Mesenchymal stem cell (in vitro differentiated cells and primary cell): ENCODE data around the gene XAGE3.
"Not testable (repeated sequence)": the region's sequence is repeated elsewhere in the genome, so short reads cannot be mapped to it uniquely, and the experiment has no call there.

ENCODE experiments used
- DNase-seq: peaks from one replicate; pipeline ENCODE4 v3.0.0-alpha.2; 2013
- H2AFZ ChIP-seq: one replicate; pipeline ENCODE4 v1.6.1; 2013; ENCODE audit warnings: low read depth, mild to moderate bottlenecking, control low read depth, inconsistent platforms, low read length, moderate library complexity
- H2AK5ac ChIP-seq: 2 replicates; pipeline ENCODE4 v1.6.1; 2013; ENCODE audit warnings: low read length, moderate library complexity, mild to moderate bottlenecking, inconsistent platforms; ENCODE audit not compliant: severe bottlenecking
- H2BK120ac ChIP-seq: one replicate; pipeline ENCODE4 v1.6.1; 2013; ENCODE audit warnings: low read depth, mild to moderate bottlenecking, inconsistent platforms, low read length, moderate library complexity
- H2BK12ac ChIP-seq, 2 experiments: one replicate each; pipeline ENCODE4 v1.6.1; 2013; ENCODE audit warnings: inconsistent platforms in 2 of 2, low read length in 2 of 2, mild to moderate bottlenecking in 2 of 2, moderate library complexity in 2 of 2, control low read depth in 1 of 2
- H2BK15ac ChIP-seq: one replicate; pipeline ENCODE4 v1.6.1; 2013; ENCODE audit warnings: mild to moderate bottlenecking, low read depth, inconsistent platforms; ENCODE audit not compliant: poor library complexity, severe bottlenecking
- H2BK5ac ChIP-seq: 2 replicates; pipeline ENCODE4 v1.6.1; 2013; ENCODE audit warnings: low read depth, mild to moderate bottlenecking, low read length, control low read depth, inconsistent platforms; ENCODE audit not compliant: poor library complexity, severe bottlenecking
- H3K14ac ChIP-seq, 2 experiments: one replicate each; pipeline ENCODE4 v1.6.1; 2013; ENCODE audit warnings: inconsistent platforms in 2 of 2, low read length in 2 of 2, control low read depth in 1 of 2, mild to moderate bottlenecking in 1 of 2, moderate library complexity in 1 of 2
- H3K18ac ChIP-seq, 2 experiments: one replicate each; pipeline ENCODE4 v1.6.1; 2013; ENCODE audit warnings: inconsistent platforms in 2 of 2, low read length in 2 of 2, control low read depth in 1 of 2, low read depth in 1 of 2, mild to moderate bottlenecking in 1 of 2
- H3K23ac ChIP-seq, 2 experiments: one replicate each; pipeline ENCODE4 v1.6.1; 2013; ENCODE audit warnings: inconsistent platforms in 2 of 2, low read length in 2 of 2, mild to moderate bottlenecking in 2 of 2, moderate library complexity in 2 of 2, control low read depth in 1 of 2
- H3K27ac ChIP-seq: 2 replicates; pipeline ENCODE4 v1.5.1; 2013; ENCODE audit warnings: mild to moderate bottlenecking, moderate library complexity, low read length, control low read depth, inconsistent platforms; ENCODE audit not compliant: poor library complexity, severe bottlenecking
- H3K27me3 ChIP-seq, 2 experiments: 2 replicates each; pipeline versions ENCODE4 v1.6.1 to v1.7.0; 2013; ENCODE audit warnings: low read length in 2 of 2, mild to moderate bottlenecking in 2 of 2, moderate library complexity in 2 of 2, control low read depth in 1 of 2, inconsistent platforms in 1 of 2; ENCODE audit not compliant: control insufficient read depth in 1 of 2, insufficient read depth in 1 of 2
- H3K36me3 ChIP-seq, 2 experiments: 2 replicates each; pipeline versions ENCODE4 v1.6.1 to v1.7.0; 2013; ENCODE audit warnings: low read length in 2 of 2, control low read depth in 1 of 2, inconsistent platforms in 1 of 2, low read depth in 1 of 2, mild to moderate bottlenecking in 1 of 2; ENCODE audit not compliant: insufficient read depth in 2 of 2, control insufficient read depth in 1 of 2
- H3K4ac ChIP-seq, 2 experiments: one replicate each; pipeline ENCODE4 v1.6.1; 2013; ENCODE audit warnings: inconsistent platforms in 2 of 2, low read length in 2 of 2, mild to moderate bottlenecking in 2 of 2, moderate library complexity in 2 of 2, control low read depth in 1 of 2, low read depth in 1 of 2
- H3K4me1 ChIP-seq: 2 replicates; pipeline ENCODE4 v1.6.1; 2013; ENCODE audit warnings: low read depth, low read length, control low read depth; ENCODE audit not compliant: control insufficient read depth, insufficient read depth
- H3K4me2 ChIP-seq: 2 replicates; pipeline ENCODE4 v1.6.1; 2013; ENCODE audit warnings: low read length, mild to moderate bottlenecking, inconsistent platforms; ENCODE audit not compliant: poor library complexity, severe bottlenecking
- H3K4me3 ChIP-seq, 2 experiments: 2 replicates each; pipeline versions ENCODE4 v1.5.1 to v1.7.0; 2013; ENCODE audit warnings: low read length in 2 of 2, mild to moderate bottlenecking in 2 of 2, control low read depth in 1 of 2, low read depth in 1 of 2; ENCODE audit not compliant: insufficient read depth in 1 of 2
- H3K79me1 ChIP-seq: replicated peaks from 2 replicates; pipeline ENCODE4 v1.6.1; 2013; ENCODE audit warnings: mild to moderate bottlenecking, control low read depth, low read length, inconsistent platforms; ENCODE audit not compliant: poor library complexity, severe bottlenecking
- H3K9ac ChIP-seq: 2 replicates; pipeline ENCODE4 v1.7.0; 2013; ENCODE audit warnings: mild to moderate bottlenecking, low read length, moderate library complexity
- H3K9me3 ChIP-seq: 2 replicates; pipeline ENCODE4 v1.7.0; 2013; ENCODE audit warnings: mild to moderate bottlenecking, low read length; ENCODE audit not compliant: control insufficient read depth
- H4K8ac ChIP-seq: one replicate; pipeline ENCODE4 v1.6.1; 2013; ENCODE audit warnings: inconsistent platforms, mild to moderate bottlenecking, low read length, moderate library complexity
- H4K91ac ChIP-seq: one replicate; pipeline ENCODE4 v1.6.1; 2013; ENCODE audit warnings: mild to moderate bottlenecking, low read length, inconsistent platforms
- WGBS: methylation state at CpG from one replicate; pipeline ENCODE4 v1.1.7; 2013; ENCODE audit warnings: mixed read lengths; 5-methylcytosine and 5-hydroxymethylcytosine counted together

Gene XAGE3

GRCh38 chrX:52843619-52844018 lies 24.3 kb downstream of the XAGE3 start:
- H2BK120ac ChIP-seq, H3K79me1 ChIP-seq, H2BK12ac ChIP-seq, H4K8ac ChIP-seq, H3K9me3 ChIP-seq, H3K14ac ChIP-seq, H4K91ac ChIP-seq, H3K9ac ChIP-seq, H2BK15ac ChIP-seq, DNase-seq, H3K23ac ChIP-seq, H3K18ac ChIP-seq, H3K4me2 ChIP-seq, H2AFZ ChIP-seq, H3K4me3 ChIP-seq, H3K4me1 ChIP-seq, H2BK5ac ChIP-seq, H3K27ac ChIP-seq, H3K36me3 ChIP-seq, H2AK5ac ChIP-seq, H3K4ac ChIP-seq: not testable (repeated sequence)
- H3K27me3 ChIP-seq = peaks cover 0 to 14% of the 10 kb centered on the region in 2 experiments
- 100% methylated on average over 1 of the region's 3 CpGs for WGBS

GRCh38 chrX:52839137-52839536 lies 28.7 kb downstream of the XAGE3 start:
- Histone ChIP-seq H2BK120ac (no peak overlapping the region), H4K91ac (no peak overlapping the region), H2BK15ac (no peak overlapping the region), H3K23ac (no peak overlapping the region), H3K4me3 (no peak overlapping the region), H3K9ac (no peak overlapping the region), H3K4ac (no peak overlapping the region), H4K8ac (no peak overlapping the region), H3K4me1 (no peaks in the 10 kb centered on the region), H3K27ac (no peak overlapping the region), H3K27me3 (peaks cover 0 to 21% of the 10 kb centered on the region in 2 experiments), H2BK5ac (no peak overlapping the region), H3K18ac (no peak overlapping the region), H3K14ac (no peak overlapping the region), H2AFZ (no peak overlapping the region), H2AK5ac (no peak overlapping the region), H3K36me3 (no peaks in the 10 kb centered on the region), H2BK12ac (no peak overlapping the region), H3K4me2 (no peak overlapping the region), H3K79me1 (no peaks in the 10 kb centered on the region), H3K9me3 (no peaks in the 10 kb centered on the region)
- no peak for DNase-seq
- no CpG with 5 or more reads among the region's 2 CpGs for WGBS

- 39% methylated on average over 3 of the region's 3 CpGs for WGBS
- no peaks in the 10 kb centered on the region for H3K36me3 ChIP-seq
- peaks cover 15% of the 10 kb centered on the region for H3K9me3 ChIP-seq
- H3K14ac ChIP-seq = no peak overlapping the region
- no peak overlapping the region for H2BK15ac ChIP-seq
- H3K18ac ChIP-seq = no peak overlapping the region
- H2BK12ac ChIP-seq = no peak overlapping the region
- no peak overlapping the region for H2BK5ac ChIP-seq
- H4K8ac ChIP-seq = no peak overlapping the region
- no peak overlapping the region for H2BK120ac ChIP-seq
- no peak overlapping the region for H2AFZ ChIP-seq
- no peak overlapping the region for H3K4me3 ChIP-seq
- no peak overlapping the region for H2AK5ac ChIP-seq
- no peak overlapping the region for H3K27ac ChIP-seq
- DNase-seq = no peak
- H3K4ac ChIP-seq = no peak overlapping the region
- H3K79me1 ChIP-seq = no peaks in the 10 kb centered on the region
- no peak overlapping the region for H4K91ac ChIP-seq
- H3K23ac ChIP-seq = no peak overlapping the region
- no peak overlapping the region for H3K4me2 ChIP-seq
- H3K27me3 ChIP-seq = peaks cover 0 to 23% of the 10 kb centered on the region in 2 experiments
- H3K4me1 ChIP-seq = no peaks in the 10 kb centered on the region
- H3K9ac ChIP-seq = no peak overlapping the region
Observed at GRCh38 chrX:52830551-52830950, 37.3 kb downstream of the XAGE3 start.

- DNase-seq = no peak
- H3K27ac ChIP-seq = no peak overlapping the region
Observed at GRCh38 chrX:52824608-52825007, 43.3 kb downstream of the XAGE3 start.

More at GRCh38 chrX:52824608-52825007, 43.3 kb downstream of the XAGE3 start:
- no peak overlapping the region for H4K91ac ChIP-seq
- no peak overlapping the region for H3K4me2 ChIP-seq
- H2BK120ac ChIP-seq = no peak overlapping the region
- H3K4me1 ChIP-seq = no peaks in the 10 kb centered on the region
- no peak overlapping the region for H3K4me3 ChIP-seq
- no peak overlapping the region for H3K23ac ChIP-seq
- peaks cover 4% of the 10 kb centered on the region for H3K9me3 ChIP-seq
- no peak overlapping the region for H2BK5ac ChIP-seq
- H2AK5ac ChIP-seq = no peak overlapping the region
- H3K27me3 ChIP-seq = peaks cover 0 to 44% of the 10 kb centered on the region in 2 experiments
- H3K18ac ChIP-seq = no peak overlapping the region
- H2AFZ ChIP-seq = no peak overlapping the region
- WGBS = no CpG with 5 or more reads among the region's 2 CpGs
- H4K8ac ChIP-seq = no peak overlapping the region
- H3K36me3 ChIP-seq = no peaks in the 10 kb centered on the region
- no peak overlapping the region for H2BK12ac ChIP-seq
- no peak overlapping the region for H3K14ac ChIP-seq
- H3K9ac ChIP-seq = no peak overlapping the region
- H3K4ac ChIP-seq = no peak overlapping the region
- H3K79me1 ChIP-seq = no peaks in the 10 kb centered on the region
- H2BK15ac ChIP-seq = no peak overlapping the region
